GM19239 (cell line): Measurements from ENCODE around the gene FOXB2.

Experiments
- DNase-seq: peaks from one replicate; pipeline ENCODE4 v3.0.0; 2011; ENCODE audit warnings: low spot score; ENCODE audit not compliant: insufficient read length
- FAIRE-seq: peaks from 2 replicates; lab custom pipeline; 2011; peaks lifted over from hg19 to GRCh38; lab: Jason Lieb, UNC

Gene FOXB2

DNA sequence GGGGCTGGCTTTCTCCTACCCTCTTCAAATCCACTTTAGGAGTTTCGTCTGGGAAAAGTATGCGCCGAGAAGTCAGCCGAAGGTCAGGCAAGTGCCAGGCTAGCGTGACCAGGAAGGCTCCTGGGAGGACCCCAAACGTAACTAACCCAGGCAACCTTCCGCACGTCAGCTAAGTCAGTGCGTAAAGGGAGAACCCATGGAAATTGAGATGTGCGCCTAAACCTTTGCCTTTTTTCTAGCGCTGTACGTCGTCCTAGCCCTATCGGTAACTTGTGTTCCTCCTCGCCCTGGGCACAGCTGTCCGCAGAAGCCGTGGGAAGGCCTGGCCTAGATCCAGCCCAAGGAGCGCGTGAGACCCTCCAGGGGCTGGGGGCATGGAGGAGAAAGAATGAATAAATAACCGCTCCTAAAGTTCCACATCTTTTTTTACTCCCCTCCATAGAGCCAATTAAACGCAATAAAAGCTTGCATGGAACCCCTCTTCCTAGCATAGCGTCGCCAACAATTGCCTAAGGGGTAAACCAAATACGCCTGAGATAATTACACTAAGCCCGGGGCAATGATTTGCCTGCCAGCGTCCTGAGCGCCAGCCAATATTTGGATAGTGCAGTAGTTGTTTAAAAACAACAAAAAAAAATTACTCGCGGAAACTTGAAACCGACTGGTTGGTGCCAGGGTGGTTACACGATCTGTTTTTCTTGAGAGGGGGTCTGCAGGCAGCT lies 4.0 kb upstream of the FOXB2 start:
- FAIRE-seq (no peak), DNase-seq (no peak)

- DNase-seq = no peak
- no peak for FAIRE-seq
Measured at GRCh38 chr9:77016121-77016525, 3.3 kb upstream of the FOXB2 start.

DNA sequence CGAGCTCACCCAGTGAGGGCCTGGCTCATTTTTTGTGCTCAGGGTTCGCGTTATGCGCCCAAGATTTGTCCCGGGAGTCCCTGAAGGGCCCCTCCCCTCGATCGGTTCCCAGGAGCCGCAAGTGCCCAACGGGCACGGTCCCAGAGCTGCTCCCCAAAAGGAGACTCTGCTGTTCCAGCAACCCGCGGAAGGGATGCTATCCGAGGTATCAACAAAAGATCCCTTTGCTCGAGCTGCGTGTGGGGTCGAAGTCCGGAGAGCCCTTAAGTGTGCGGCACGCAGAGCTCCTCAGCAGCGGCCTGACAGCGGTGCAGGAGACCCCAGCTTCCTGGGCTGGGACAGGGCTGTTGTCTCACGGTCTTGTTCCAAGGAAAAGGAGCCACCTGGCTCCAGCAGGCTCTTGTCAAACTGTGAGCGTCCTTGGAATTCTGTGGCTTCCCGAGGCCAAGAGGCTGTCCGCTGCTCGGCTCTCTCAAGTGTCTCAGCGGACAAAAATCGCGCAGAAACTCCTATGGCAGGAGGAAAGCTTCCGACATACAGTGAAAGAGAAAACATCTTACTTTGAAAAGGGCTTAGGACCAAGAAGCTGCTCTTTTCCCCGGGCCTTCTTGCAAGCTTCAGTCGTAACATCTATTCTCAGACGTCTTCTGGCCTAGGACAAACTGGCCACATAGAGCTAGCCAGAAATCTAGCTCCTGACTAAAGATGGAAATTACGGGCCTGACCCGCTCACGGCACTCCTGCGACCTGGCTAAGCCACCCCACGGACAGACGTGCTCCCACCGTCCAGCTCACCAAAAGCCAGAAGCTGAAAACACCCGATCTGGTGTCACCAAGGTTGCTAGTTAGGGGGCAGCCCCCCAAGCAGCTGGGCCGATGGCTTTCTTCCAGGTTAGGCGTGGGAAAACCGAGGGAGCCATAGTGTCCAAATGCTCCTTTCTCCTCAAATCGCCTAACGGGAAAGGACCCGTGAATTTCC lies 2.6 kb upstream of the FOXB2 start:
- no peak for DNase-seq
- no peak for FAIRE-seq

DNA sequence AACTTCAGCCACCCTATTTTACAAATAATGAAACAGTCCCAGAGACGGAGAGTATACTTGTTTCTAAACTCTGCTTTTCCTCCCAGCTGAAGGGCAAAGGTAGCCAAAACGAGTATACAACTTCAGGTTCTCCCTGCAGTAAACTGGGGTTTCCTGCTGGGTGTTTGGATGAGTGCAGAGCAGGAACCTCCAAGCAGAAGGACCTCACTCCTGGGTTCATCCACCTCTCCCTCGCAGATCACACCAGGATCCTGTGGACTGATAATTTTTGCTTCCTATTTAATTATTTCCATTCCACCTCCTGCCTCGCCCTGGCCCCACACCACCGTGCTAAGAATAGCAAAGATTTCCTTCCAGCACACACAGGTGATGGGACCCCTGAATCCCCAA lies 2.0 kb upstream of the FOXB2 start:
- no peak for DNase-seq
- no peak for FAIRE-seq

GRCh38 chr9:77018058-77018968 lies 1.1 kb upstream of the FOXB2 start:
- DNase-seq (no peak), FAIRE-seq (no peak)

DNA sequence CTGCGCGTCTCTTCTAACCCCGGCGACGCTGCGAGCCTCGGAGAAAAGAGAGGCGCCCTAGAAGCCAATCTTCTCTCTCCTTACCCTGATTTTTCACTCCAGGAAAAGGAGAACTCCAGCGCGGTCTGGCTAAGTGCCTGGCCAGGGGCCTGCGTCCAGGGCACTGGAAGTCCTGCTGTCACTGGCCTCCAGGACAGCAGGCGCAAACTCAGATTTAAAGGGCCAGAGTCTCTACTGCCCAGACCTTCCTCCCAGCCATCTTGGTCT lies 553 bp upstream of the FOXB2 start:
- FAIRE-seq (no peak), DNase-seq (no peak)

DNA sequence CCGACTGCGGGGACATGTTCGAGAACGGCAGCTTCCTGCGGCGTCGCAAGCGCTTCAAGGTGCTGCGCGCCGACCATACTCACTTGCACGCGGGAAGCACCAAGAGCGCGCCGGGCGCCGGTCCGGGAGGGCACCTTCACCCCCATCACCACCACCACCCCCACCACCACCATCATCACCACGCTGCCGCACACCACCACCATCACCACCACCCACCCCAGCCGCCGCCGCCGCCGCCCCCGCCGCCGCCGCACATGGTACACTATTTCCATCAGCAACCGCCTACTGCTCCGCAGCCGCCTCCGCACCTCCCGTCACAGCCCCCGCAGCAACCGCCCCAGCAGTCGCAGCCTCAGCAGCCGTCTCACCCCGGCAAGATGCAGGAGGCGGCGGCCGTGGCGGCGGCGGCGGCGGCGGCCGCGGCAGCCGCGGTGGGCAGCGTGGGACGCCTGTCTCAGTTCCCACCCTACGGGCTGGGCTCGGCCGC lies 514 bp downstream of the FOXB2 start:
- no peak for DNase-seq
- FAIRE-seq = no peak

- FAIRE-seq (no peak), DNase-seq (no peak)
Measured at GRCh38 chr9:77020413-77021290, 1.2 kb downstream of the FOXB2 start.

GRCh38 chr9:77021291-77021894 lies 1.9 kb downstream of the FOXB2 start:
- FAIRE-seq = no peak
- DNase-seq = no peak

GRCh38 chr9:77021922-77022782 lies 2.7 kb downstream of the FOXB2 start:
- DNase-seq (no peak), FAIRE-seq (no peak)

- no peak for DNase-seq
- no peak for FAIRE-seq
Measured at GRCh38 chr9:77022783-77023440, 3.5 kb downstream of the FOXB2 start.

- FAIRE-seq = no peak
- no peak for DNase-seq
Measured at GRCh38 chr9:77023726-77024125, 4.3 kb downstream of the FOXB2 start.

- DNase-seq = no peak
- FAIRE-seq = no peak
Measured at GRCh38 chr9:77024776-77025545, 5.5 kb downstream of the FOXB2 start.

DNA sequence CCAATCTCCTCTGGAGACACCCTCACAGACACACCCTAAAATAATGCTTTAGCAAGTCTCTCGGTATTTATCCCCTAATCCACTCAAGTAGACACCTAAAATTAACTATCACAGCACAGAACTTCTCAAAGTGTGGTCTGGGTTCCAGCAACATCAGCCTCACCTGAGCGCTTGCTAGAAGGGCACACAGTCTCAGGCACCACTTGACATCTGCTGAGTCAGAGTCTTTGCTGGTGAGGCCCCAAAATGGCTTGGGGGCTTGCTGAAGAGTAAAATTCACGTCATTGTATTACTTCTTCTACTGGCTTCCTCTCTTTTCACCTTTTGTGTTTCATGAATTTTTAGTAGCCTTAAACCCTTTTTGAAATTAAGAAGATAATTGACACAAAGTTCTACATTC lies 9.0 kb downstream of the FOXB2 start:
- DNase-seq (no peak), FAIRE-seq (no peak)

- no peak for DNase-seq
- FAIRE-seq = no peak
Measured at GRCh38 chr9:77030045-77030444, 10.6 kb downstream of the FOXB2 start.

- FAIRE-seq (no peak), DNase-seq (no peak)
Measured at GRCh38 chr9:77038281-77039036, 19.0 kb downstream of the FOXB2 start.
